H9 (cell line): ENCODE results near the gene LRSAM1. TPM values are rescaled to one million over a fixed set of nuclear protein-coding genes. Genes with fewer than 3 reads are reported as not detected.

Experiments used
- DNase-seq: peaks from one replicate; pipeline ENCODE4 v3.0.0-alpha.2; 2017
- H2AFZ ChIP-seq: one replicate; pipeline ENCODE4 v1.6.1; 2013; ENCODE audit warnings: mild to moderate bottlenecking, low read length, control low read depth, moderate library complexity
- H2AK5ac ChIP-seq: 2 replicates; pipeline ENCODE4 v1.6.1; 2013; ENCODE audit warnings: low read length, control low read depth, mixed read lengths; ENCODE audit not compliant: insufficient read length
- H2BK120ac ChIP-seq: one replicate; pipeline ENCODE4 v1.6.1; 2013; ENCODE audit warnings: low read depth, mild to moderate bottlenecking, low read length, control low read depth, inconsistent platforms; ENCODE audit not compliant: poor library complexity, severe bottlenecking
- H2BK12ac ChIP-seq: 2 replicates; pipeline ENCODE4 v1.6.1; 2013; ENCODE audit warnings: low read length, control low read depth, mixed read lengths, low read depth; ENCODE audit not compliant: insufficient read length
- H2BK15ac ChIP-seq: 2 replicates; pipeline ENCODE4 v1.6.1; 2013; ENCODE audit warnings: low read depth, low read length, control low read depth
- H2BK20ac ChIP-seq: one replicate; pipeline ENCODE4 v1.6.1; 2013; ENCODE audit warnings: low read depth, mild to moderate bottlenecking, low read length, control low read depth, inconsistent platforms; ENCODE audit not compliant: poor library complexity, severe bottlenecking
- H2BK5ac ChIP-seq: 2 replicates; pipeline ENCODE4 v1.6.1; 2013; ENCODE audit warnings: low read length, control low read depth, mixed read lengths; ENCODE audit not compliant: insufficient read length
- H3K14ac ChIP-seq: 2 replicates; pipeline ENCODE4 v1.6.1; 2013; ENCODE audit warnings: low read length, control low read depth; ENCODE audit not compliant: insufficient read depth
- H3K18ac ChIP-seq: 2 replicates; pipeline ENCODE4 v1.6.1; 2013; ENCODE audit warnings: low read depth, mild to moderate bottlenecking, mixed read lengths, low read length, control low read depth; ENCODE audit not compliant: insufficient read length
- H3K23ac ChIP-seq: 2 replicates; pipeline ENCODE4 v1.6.1; 2013; ENCODE audit warnings: low read length, control low read depth, mixed read lengths, low read depth; ENCODE audit not compliant: insufficient read length
- H3K23me2 ChIP-seq: 2 replicates; pipeline ENCODE4 v1.6.1; 2013; ENCODE audit warnings: low read depth, mild to moderate bottlenecking, mixed read lengths, low read length, control low read depth; ENCODE audit not compliant: insufficient read length, poor library complexity, severe bottlenecking
- H3K27ac ChIP-seq: 2 replicates; pipeline ENCODE4 v1.5.1; 2013; ENCODE audit warnings: low read length, control low read depth, mixed read lengths, low read depth; ENCODE audit not compliant: insufficient read length
- H3K27me3 ChIP-seq: 2 replicates; pipeline ENCODE4 v1.6.1; 2013; ENCODE audit warnings: low read length, control low read depth, inconsistent platforms; ENCODE audit not compliant: insufficient read depth
- H3K4ac ChIP-seq: 2 replicates; pipeline ENCODE4 v1.6.1; 2013; ENCODE audit warnings: low read depth, mild to moderate bottlenecking, control low read depth, inconsistent platforms, low read length, moderate library complexity
- H3K4me1 ChIP-seq: 2 replicates; pipeline ENCODE4 v1.6.1; 2013; ENCODE audit warnings: low read length, control low read depth, inconsistent platforms; ENCODE audit not compliant: insufficient read depth
- H3K4me2 ChIP-seq: 2 replicates; pipeline ENCODE4 v1.6.1; 2013; ENCODE audit warnings: low read length, control low read depth, mixed read lengths; ENCODE audit not compliant: insufficient read length, insufficient read depth
- H3K56ac ChIP-seq: 2 replicates; pipeline ENCODE4 v1.6.1; 2013; ENCODE audit warnings: low read depth, mild to moderate bottlenecking, mixed read lengths, low read length, control low read depth; ENCODE audit not compliant: insufficient read length
- H3K79me1 ChIP-seq: 2 replicates; pipeline ENCODE4 v1.6.1; 2013; ENCODE audit warnings: low read depth, mild to moderate bottlenecking, moderate library complexity, low read length, control low read depth, inconsistent platforms; ENCODE audit not compliant: insufficient read depth, poor library complexity, severe bottlenecking
- H3K79me2 ChIP-seq: 2 replicates; pipeline ENCODE4 v1.6.1; 2013; ENCODE audit warnings: low read length, control low read depth, inconsistent platforms; ENCODE audit not compliant: insufficient read depth
- H3K9ac ChIP-seq: 2 replicates; pipeline ENCODE4 v1.6.1; 2013; ENCODE audit warnings: low read length, control low read depth, mixed read lengths; ENCODE audit not compliant: insufficient read length; ENCODE audit errors: extremely low read depth
- H3K9me3 ChIP-seq: one replicate; pipeline ENCODE4 v1.6.1; 2013; ENCODE audit warnings: low read depth, low read length, inconsistent platforms; ENCODE audit not compliant: control insufficient read depth
- H3T11ph ChIP-seq: one replicate; pipeline ENCODE4 v1.6.1; 2013; ENCODE audit warnings: mild to moderate bottlenecking, low read length, control low read depth, inconsistent platforms
- H4K20me1 ChIP-seq: one replicate; pipeline ENCODE4 v1.6.1; 2013; ENCODE audit not compliant: control insufficient read depth, insufficient read length, insufficient read depth
- H4K5ac ChIP-seq: 2 replicates; pipeline ENCODE4 v1.6.1; 2013; ENCODE audit warnings: low read depth, mild to moderate bottlenecking, mixed read lengths, low read length, control low read depth; ENCODE audit not compliant: insufficient read length
- H4K8ac ChIP-seq: replicated peaks from 2 replicates; pipeline ENCODE4 v1.6.1; 2013; ENCODE audit warnings: low read length, control low read depth, mixed read lengths, low read depth; ENCODE audit not compliant: insufficient read length
- H4K91ac ChIP-seq: 2 replicates; pipeline ENCODE4 v1.6.1; 2013; ENCODE audit warnings: low read depth, mild to moderate bottlenecking, moderate library complexity, mixed read lengths, low read length, control low read depth; ENCODE audit not compliant: insufficient read length
- H3K27ac Mint-ChIP-seq, 3 experiments: 2 replicates in 2 of 3; 3 replicates in 1 of 3; pipeline ENCODE4 v1.8.0; 2020 to 2021; ENCODE audit warnings: mixed read lengths in 3 of 3, mild to moderate bottlenecking in 1 of 3, moderate library complexity in 1 of 3
- H3K27me3 Mint-ChIP-seq: 2 replicates; pipeline ENCODE4 v1.8.0; 2021; ENCODE audit warnings: low read depth, mild to moderate bottlenecking, moderate library complexity, mixed read lengths
- H3K36me3 Mint-ChIP-seq, 3 experiments: 2 replicates in 2 of 3; 3 replicates in 1 of 3; pipeline ENCODE4 v1.8.0; 2020 to 2021; ENCODE audit warnings: low read depth in 3 of 3, mixed read lengths in 3 of 3; ENCODE audit not compliant: insufficient read depth in 1 of 3
- H3K4me1 Mint-ChIP-seq, 2 experiments: 2 replicates each; pipeline ENCODE4 v1.8.0; 2020; ENCODE audit warnings: mixed read lengths in 2 of 2
- H3K4me3 Mint-ChIP-seq, 2 experiments: 2 replicates in 1 of 2; 3 replicates in 1 of 2; pipeline ENCODE4 v1.8.0; 2020 to 2021; ENCODE audit warnings: mild to moderate bottlenecking in 2 of 2, mixed read lengths in 2 of 2, moderate library complexity in 1 of 2
- H3K9me3 Mint-ChIP-seq, 2 experiments: 2 replicates in 1 of 2; 3 replicates in 1 of 2; pipeline ENCODE4 v1.8.0; 2020; ENCODE audit warnings: mild to moderate bottlenecking in 2 of 2, mixed read lengths in 2 of 2, moderate library complexity in 1 of 2
- WGBS: extraction: QIAGEN DNeasy Blood & Tissue Kit; methylation state at CpG from one replicate; pipeline ENCODE4 v1.1.7; 2013; ENCODE audit warnings: missing lambda C conversion rate, low lambda C conversion rate, mixed read lengths; ENCODE audit not compliant: insufficient read length; ENCODE audit errors: extremely low coverage; 5-methylcytosine and 5-hydroxymethylcytosine counted together
- total RNA-seq: library from RNA; stranded (reverse); gene quantifications from 2 replicates; pipeline ENCODE4 v1.2.1, GENCODE V29; 2021
- TF ChIP-seq, protein P1 (sequence below): fragments of 200-600 bp; sonication (generic); conservative IDR thresholded peaks from 3 replicates; pipeline ENCODE4 v1.8.0; 2021; ENCODE audit warnings: antibody characterized with exemption, mild to moderate bottlenecking

Gene LRSAM1
- total RNA-seq, 1 experiment from 2014 or later, result 16.2 TPM

DNA sequence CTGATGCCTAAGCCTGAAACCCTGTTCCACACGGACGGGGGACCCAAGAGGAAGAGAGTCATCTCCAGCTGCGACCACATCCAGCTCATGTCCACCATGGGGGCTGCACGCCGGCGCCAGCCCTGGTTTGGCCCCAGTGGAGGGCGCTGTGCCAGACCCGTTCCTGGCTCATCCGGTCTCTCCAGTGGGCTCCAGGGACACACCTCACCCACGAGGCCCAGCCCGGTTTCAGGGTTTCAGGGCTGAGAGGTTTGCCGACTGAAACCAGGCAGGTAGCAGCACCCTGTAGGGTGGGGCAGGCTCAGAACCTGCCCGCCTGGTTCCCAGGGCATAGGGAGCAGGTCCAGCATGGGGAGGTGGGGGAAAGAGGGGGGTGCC, 89.3 kb downstream of the LRSAM1 start:
- no peaks in the 10 kb centered on the region for H4K20me1 ChIP-seq
- TF ChIP-seq, protein P1, sequence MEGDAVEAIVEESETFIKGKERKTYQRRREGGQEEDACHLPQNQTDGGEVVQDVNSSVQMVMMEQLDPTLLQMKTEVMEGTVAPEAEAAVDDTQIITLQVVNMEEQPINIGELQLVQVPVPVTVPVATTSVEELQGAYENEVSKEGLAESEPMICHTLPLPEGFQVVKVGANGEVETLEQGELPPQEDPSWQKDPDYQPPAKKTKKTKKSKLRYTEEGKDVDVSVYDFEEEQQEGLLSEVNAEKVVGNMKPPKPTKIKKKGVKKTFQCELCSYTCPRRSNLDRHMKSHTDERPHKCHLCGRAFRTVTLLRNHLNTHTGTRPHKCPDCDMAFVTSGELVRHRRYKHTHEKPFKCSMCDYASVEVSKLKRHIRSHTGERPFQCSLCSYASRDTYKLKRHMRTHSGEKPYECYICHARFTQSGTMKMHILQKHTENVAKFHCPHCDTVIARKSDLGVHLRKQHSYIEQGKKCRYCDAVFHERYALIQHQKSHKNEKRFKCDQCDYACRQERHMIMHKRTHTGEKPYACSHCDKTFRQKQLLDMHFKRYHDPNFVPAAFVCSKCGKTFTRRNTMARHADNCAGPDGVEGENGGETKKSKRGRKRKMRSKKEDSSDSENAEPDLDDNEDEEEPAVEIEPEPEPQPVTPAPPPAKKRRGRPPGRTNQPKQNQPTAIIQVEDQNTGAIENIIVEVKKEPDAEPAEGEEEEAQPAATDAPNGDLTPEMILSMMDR, result peak; percentile 57; the same call in 2 of the 3 replicates
- no peak overlapping the region for H3K23ac ChIP-seq
- no peaks in the 10 kb centered on the region for H3K27me3 ChIP-seq
- H2BK15ac ChIP-seq, result no peak overlapping the region
- H2BK5ac ChIP-seq, result no peak overlapping the region
- H3K79me1 ChIP-seq, result peaks cover 2% of the 10 kb centered on the region
- no peak overlapping the region for H4K5ac ChIP-seq
- no peak overlapping the region for H4K8ac ChIP-seq
- H2AFZ ChIP-seq, result no peak overlapping the region
- H3K9me3 Mint-ChIP-seq, result no peaks in the 10 kb centered on the region
- no peak overlapping the region for H3K14ac ChIP-seq
- no peak overlapping the region for H2BK12ac ChIP-seq
- no peak overlapping the region for H3K9ac ChIP-seq
- no peaks in the 10 kb centered on the region for H3K9me3 ChIP-seq
- no peaks in the 10 kb centered on the region for H3K23me2 ChIP-seq
- H3K27ac ChIP-seq, result no peak overlapping the region
- H3K4me3 Mint-ChIP-seq, result no peak overlapping the region
- H2AK5ac ChIP-seq, result no peak overlapping the region
- no peak overlapping the region for H3K4ac ChIP-seq
- H4K91ac ChIP-seq, result no peak overlapping the region
- H3K36me3 Mint-ChIP-seq, result no peaks in the 10 kb centered on the region; a peak in 1 of 7 replicates
- no peaks in the 10 kb centered on the region for H3K4me1 ChIP-seq
- no CpG with 5 or more reads among the region's 13 CpGs for WGBS
- no peak overlapping the region for H3K56ac ChIP-seq
- peak overlapping the region in 2 of 3 experiments; percentile 70 to 86; a peak in 3 of 7 replicates for H3K27ac Mint-ChIP-seq
- H3K4me1 Mint-ChIP-seq, result peaks cover 21 to 29% of the 10 kb centered on the region in 2 experiments
- H3K4me2 ChIP-seq, result no peak overlapping the region
- no peak overlapping the region for H3T11ph ChIP-seq
- peaks cover 1% of the 10 kb centered on the region; the same call in 1 of the 2 replicates for H3K79me2 ChIP-seq
- peak; percentile 66 for DNase-seq
- H2BK20ac ChIP-seq, result no peak overlapping the region
- H3K18ac ChIP-seq, result no peak overlapping the region
- no peaks in the 10 kb centered on the region for H3K27me3 Mint-ChIP-seq
- no peak overlapping the region for H2BK120ac ChIP-seq
